GM19351 (cell line): Measurements from ENCODE around the gene LRRC66.

Experiments used
- ATAC-seq: cut with Tn5 transposase; IDR thresholded peaks from one replicate; pipeline ENCODE4 v1.9.1; 2021; ENCODE audit warnings: mild to moderate bottlenecking, moderate library complexity; ENCODE audit not compliant: unreplicated experiment

Gene LRRC66

GRCh38 chr4:52012651-52013050 lies 7.5 kb downstream of the LRRC66 start:
- ATAC-seq: no peak

- ATAC-seq: no peak
These were observed 9.2 kb downstream of the LRRC66 start for GRCh38 chr4:52010986-52011385.

GRCh38 chr4:52006887-52007286 lies 13.3 kb downstream of the LRRC66 start:
- ATAC-seq: no peak

DNA sequence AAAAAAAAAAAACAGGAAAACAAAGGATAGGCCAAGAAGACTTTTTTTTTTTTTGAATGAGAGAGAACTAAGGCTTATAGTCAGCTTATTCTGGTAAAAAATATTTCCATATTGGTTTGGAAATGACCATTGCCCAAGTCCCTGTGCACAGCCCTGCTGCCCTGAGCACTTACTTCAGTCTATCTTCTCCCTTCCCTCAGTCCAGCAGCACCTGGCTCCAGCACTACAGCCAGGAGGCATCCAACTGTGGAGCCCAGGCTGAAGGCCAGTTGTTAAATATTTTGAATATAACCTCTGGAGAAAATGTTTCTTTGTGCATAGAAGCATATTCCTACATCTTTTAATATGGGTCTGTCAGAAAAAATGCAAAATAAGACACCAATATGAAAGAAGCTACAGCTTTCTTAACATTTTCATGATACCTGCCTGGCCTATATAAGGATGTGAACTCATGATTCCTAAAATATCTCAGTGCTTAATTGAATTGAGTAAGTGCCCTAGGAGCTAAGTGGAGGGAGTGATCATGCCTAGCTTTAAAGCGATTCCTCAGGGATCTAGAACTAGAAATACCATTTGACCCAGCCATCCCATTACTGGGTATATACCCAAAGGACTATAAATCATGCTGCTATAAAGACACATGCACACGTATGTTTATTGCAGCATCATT lies 14.4 kb downstream of the LRRC66 start:
- ATAC-seq: no peak

- no peak for ATAC-seq
These were observed 15.7 kb downstream of the LRRC66 start for GRCh38 chr4:52004414-52004813.

GRCh38 chr4:52001616-52002015 lies 18.5 kb downstream of the LRRC66 start:
- no peak for ATAC-seq

DNA sequence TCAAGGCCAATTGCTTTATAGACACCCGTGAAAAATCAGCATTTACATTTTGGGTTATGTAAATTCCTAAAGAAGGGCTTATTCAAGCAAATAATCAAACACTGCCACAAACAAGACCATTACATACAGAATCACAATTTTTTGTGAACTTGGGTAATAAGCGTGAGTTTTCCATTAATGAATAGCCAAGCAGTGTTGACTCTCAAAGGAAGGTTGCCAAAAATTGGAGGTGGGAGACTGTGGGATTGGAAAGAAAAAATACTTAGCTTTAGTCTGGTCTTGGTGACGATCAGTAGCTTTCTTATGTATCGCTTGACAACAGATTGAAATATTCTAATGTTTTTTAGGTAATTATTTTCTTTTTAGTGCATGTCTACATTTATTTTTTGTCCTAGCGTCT lies 20.9 kb downstream of the LRRC66 start:
- no peak for ATAC-seq

DNA sequence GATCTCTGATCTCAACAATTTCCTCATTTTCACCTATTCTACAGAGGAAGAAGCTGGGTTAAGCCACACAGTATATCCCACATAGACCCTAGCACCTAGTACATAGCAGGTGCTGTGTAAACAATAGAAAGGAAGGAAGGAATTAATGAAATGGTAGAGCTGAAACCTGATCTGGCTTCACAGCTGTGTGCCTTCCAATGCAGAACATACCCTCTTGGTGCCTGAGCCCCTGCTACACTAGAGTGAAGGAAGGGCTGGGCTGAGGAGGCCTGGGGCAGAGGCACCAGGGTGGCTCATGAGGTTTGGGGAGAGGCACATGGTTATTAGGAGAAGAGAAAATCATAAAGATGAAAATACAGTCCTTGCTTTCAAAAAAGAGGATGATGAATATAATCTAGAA lies 21.3 kb downstream of the LRRC66 start:
- no peak for ATAC-seq

- ATAC-seq: no peak
These were observed 22.5 kb downstream of the LRRC66 start for GRCh38 chr4:51997647-51998046.

DNA sequence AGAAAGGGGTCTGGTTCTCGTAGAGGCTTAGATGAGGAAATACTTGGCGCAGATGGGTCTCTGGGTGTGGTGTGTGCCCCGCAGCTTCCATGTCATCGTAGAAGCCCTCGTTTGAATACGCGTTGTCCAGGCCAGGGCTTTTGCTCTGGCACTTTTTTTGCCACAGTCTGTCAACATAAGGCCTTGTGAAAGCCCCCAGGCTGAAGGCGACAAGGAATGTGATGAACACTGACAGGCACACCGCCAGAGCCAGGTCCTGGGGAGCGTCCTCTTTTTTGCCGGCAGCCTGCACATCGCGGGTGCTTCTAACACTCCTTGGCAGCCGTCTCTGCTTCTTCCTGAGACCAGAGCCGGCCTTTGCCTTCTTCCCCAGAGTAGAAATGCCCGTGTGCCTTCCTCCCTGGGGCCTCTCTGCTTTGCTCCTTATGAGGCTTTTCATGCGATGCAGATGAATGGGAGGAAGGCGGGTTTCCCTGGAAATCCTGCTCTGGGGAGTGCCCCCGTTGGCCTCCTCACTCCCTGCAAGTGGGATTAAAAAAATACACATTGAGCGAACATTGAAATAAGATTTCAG lies 24.4 kb downstream of the LRRC66 start:
- no peak for ATAC-seq

DNA sequence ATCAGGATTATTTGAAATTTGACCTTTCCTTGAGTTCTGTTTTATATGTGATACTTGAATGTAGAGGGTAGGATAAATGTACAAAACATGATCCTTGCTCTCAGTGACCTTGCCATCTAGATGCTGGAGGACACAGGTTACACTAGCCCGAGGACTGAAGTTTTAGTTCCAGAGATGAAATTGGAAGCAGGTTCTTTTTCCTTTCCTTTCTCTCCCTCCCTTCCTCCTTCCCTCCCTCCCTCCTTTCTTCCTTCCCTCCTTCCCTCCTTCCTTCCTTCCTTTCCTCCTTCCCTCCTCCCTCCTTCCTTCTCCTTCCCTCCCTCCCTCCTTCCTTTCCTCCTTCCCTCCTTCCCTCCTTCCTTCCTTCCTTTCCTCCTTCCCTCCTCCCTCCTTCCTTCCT lies 54.3 kb downstream of the LRRC66 start:
- ATAC-seq: no peak

DNA sequence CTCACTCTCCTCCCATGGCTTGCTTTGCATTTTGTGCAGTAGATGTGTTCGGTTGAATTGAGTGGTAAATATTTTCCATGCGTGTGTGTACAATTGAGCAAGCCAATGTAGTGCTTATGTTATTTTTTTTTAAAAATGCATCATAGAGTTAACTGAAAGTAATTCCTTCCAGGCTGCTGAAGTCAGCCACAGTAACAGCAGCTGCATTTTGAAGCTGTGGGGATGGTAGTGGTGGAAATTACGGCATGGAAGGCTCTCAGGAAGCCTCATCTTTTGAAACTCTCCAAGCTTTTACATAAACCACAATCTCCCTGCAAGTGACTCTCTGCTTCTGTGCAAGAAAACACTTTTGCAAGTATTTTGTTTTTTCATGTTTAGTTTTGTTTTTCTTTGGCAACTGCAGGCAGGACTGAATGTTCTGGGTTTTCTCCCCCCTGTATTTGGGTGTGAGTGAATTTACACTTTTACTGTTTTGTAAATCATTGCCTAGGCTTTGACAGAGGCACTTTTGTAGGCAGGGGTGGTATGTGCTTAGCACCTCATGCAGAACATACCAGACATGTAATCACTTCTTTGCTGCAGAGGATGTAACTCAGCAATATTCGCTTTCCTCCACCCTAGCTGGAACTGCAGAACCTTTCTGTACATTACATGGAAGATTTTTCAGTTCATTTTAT lies 56.2 kb downstream of the LRRC66 start:
- ATAC-seq: no peak

DNA sequence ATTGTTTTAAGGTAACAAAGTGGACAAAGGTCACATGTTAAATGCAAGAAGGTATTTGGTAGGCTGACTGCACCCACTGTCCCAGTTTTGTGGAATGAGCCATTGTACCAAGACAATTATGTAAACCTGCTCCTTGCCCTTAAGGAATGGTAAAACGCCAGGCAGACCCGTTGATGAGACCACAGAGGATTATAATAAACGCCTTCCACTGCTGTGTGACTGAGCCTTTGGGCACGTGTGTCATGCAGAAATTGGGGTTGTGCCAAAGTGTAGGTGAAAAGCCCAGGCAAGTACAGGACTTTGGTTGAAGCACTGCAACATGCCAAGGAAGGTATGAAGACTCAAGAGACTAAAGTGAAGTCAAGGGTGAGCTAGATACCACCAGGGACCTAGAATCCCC lies 59.7 kb downstream of the LRRC66 start:
- no peak for ATAC-seq

DNA sequence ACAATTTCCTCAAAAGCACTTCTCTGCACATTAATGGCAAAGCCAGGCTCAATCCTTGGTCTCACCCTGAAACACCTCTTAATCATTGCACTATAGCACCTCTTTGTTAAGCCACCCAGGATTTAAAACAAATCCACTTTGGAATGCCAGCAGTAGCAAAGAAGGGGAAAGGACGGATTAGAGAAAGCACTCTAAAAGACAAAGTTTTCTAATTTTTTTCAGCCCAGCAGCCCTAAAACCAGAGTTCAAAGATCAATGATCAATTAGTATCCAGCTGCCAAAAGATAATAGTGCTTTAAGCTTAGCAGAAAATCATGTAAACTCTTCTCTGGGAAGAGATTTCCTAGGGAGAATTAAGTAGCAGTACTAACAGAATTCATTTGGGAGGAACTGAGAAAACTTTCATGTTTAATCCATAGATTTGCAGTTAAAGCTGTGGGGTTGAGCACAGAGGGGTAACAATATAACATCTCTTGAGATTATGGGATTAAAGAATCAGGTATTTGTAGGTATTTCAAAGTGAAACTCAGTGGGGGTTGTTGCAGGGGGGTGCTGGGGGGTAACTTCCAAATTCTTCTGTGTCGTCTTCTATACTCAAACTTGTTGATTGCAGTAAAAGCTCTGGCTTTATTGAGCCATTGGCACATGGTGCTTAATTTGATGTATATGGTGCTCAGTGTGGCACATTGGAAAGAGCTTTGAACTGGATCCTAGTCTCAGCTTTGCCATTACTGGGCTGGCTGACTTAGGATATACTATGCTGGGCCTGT lies 61.8 kb downstream of the LRRC66 start:
- no peak for ATAC-seq
